ENCODE data around the gene UQCRFS1.
A peak's percentile ranks its signal among the peaks of the same experiment; 100 is the strongest.
"Not testable (repeated sequence)": the region's sequence is repeated elsewhere in the genome, so short reads cannot be mapped to it uniquely, and the experiment has no call there.

UQCRFS1 gene

DNA sequence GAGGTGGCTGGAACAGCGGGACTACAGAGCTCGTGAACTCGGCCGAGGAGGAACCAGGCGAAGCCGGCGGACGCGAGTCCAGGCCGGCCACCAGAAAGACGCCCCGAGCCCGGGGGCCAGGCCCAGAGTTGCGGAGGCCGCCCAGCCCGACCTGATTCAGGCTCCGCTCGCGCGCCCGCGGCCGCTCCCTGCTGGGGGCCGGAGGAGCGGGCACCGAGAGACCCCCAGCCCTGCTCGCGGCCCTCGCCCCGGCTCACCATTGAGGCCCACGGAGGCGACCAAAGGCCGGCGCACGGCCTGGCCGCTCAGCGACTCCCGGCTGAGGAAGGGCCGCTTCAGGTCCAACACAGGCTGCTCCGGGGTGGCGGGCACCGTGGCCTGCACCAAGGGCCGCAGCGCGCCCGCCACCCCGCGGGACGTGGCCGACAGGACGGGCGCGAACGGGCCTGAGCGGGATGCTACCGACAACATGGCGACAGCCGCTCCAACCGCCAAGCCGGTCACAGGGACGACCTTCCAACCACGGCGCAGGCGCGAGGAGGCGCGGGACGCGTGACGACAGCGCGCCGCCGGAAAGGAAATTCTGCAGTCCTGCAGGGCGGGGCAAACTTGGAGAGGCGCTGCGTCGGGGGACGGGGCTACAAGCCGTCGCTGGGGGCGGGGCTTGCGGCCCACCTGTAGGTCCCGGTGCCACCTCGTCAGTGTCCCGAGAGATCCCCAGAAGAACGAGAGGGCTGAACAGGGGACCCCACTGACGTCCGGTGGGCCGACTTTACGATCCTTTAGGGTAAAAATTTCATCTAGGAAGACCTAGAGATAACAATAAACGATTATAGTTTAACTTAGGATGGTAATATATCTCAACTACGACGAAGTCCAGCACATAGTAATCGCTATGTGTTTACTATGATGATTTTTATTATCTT, at the start of gene UQCRFS1:
Gene UQCRFS1, minus strand, starts transcription at position 504 of the 926 bp plus-strand sequence. Its CDS starts 33 bp downstream, at position 471.
- H3K36me3 ChIP-seq (ENCODE audit: control insufficient read depth in 1 of 2, insufficient read depth in 2 of 2, low read length in 2 of 2), result no peaks in the 10 kb centered on the region
- H3K9me3 ChIP-seq (ENCODE audit: control insufficient read depth in 1 of 2, low read length in 2 of 2), result no peaks in the 10 kb centered on the region
- H3K27me3 ChIP-seq (ENCODE audit: low read depth, low read length), result no peaks in the 10 kb centered on the region
- H3K4me3 ChIP-seq (ENCODE audit: low read depth in 1 of 2, low read length in 2 of 2), result peak within 1 kb of the TSS; percentile 74 to 80
- peaks cover 0 to 27% of the 10 kb centered on the region in 2 donors for H3K4me1 ChIP-seq (ENCODE audit: control insufficient read depth in 1 of 2, insufficient read depth in 2 of 2, low read length in 2 of 2)
- peak within 1 kb of the TSS; percentile 88 for H3K27ac ChIP-seq (ENCODE audit: low read length)

DNA sequence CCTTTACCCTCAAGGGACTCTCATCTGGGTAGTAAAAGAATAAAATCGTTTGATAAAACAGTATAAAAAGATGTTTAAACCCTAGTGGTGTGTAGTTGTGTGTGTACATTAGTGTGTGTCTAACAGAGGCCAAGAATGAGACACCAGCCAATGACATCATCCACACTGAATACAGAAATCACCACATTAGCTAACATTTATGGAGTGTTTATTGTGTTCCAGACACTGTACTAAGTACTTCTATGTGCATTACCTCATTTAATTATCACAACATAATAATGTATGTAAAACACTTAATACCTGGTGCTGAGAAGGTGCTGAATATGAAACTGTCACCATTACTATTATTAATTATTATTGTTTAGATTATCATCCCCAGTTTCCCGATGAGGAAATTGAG, 49.1 kb upstream of the UQCRFS1 start:
- no peak overlapping the region for H3K27ac ChIP-seq (ENCODE audit: low read length)

DNA sequence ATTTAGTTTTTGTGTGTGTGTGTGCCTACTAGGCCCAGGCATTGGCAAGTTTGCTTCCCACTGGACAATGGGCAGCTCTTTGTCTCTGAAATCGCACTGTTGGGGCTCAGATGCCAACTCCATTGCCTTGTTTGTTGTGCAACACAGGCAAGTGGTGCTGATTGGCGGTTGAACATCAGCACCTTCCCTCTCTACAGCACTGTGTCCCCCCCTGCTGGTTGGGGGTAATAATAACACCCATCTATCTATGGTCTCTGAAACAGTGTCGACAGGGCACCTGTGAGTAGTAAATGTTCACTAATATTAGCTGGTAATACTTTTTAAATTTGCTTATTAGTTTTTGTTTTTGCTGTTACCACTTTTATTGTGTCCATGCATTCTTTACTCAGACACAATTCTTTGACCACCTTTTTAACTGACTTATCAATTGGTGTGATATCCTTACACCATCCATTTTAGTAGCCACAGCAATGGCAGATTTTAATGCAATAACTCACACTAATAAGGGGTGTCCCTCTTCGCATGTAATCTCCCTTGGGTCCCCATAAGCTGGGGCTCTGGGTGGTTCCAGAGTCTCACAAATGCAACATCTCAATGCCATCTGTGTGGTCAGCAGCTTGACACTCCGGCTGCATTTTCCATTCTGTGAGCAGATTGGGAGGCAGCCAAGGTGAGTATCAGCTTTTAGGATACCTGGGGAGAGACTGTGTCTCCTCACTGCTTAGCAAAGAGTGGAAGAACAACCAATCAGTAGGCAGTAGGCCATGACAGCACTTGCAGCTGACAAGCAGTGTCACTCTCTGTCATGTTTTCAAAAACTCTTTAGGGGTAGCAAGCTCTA, 47.7 kb upstream of the UQCRFS1 start:
- Histone ChIP-seq H3K4me3 (ENCODE audit: low read depth in 1 of 2, low read length in 2 of 2) (no peak overlapping the region), H3K4me1 (ENCODE audit: control insufficient read depth in 1 of 2, insufficient read depth in 2 of 2, low read length in 2 of 2) (no peaks in the 10 kb centered on the region), H3K36me3 (ENCODE audit: control insufficient read depth in 1 of 2, insufficient read depth in 2 of 2, low read length in 2 of 2) (no peaks in the 10 kb centered on the region), H3K9me3 (ENCODE audit: control insufficient read depth in 1 of 2, low read length in 2 of 2) (no peaks in the 10 kb centered on the region), H3K27me3 (ENCODE audit: low read depth, low read length) (no peaks in the 10 kb centered on the region), H3K27ac (ENCODE audit: low read length) (no peak overlapping the region)

More for the DNA sequence above, 49.1 kb upstream of the UQCRFS1 start:
- Histone ChIP-seq H3K4me1 (ENCODE audit: control insufficient read depth in 1 of 2, insufficient read depth in 2 of 2, low read length in 2 of 2) (no peaks in the 10 kb centered on the region), H3K4me3 (ENCODE audit: low read depth in 1 of 2, low read length in 2 of 2) (no peak overlapping the region), H3K36me3 (ENCODE audit: control insufficient read depth in 1 of 2, insufficient read depth in 2 of 2, low read length in 2 of 2) (no peaks in the 10 kb centered on the region), H3K9me3 (ENCODE audit: control insufficient read depth in 1 of 2, low read length in 2 of 2) (no peaks in the 10 kb centered on the region), H3K27me3 (ENCODE audit: low read depth, low read length) (no peaks in the 10 kb centered on the region)

DNA sequence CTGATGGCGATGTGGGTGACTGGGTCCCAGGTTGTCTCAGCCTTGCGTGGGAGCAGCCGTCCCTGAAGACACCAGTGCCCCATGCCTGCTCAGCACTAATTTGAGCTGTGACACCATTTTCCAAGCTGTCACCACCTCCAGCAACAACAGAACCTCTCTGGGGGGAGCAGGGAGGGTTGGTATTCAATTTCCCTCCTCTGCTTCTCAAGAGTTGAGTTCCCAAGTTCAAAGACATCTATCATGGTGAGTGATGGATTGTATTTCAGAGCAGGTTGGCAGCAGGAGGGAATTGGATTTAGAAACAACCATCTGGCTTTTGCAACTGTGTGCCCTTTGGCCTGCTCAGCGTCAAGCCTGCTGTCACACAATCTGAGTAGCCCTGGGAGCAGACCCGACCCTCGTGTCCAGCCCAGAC, 46.9 kb upstream of the UQCRFS1 start:
- Histone ChIP-seq H3K4me3 (ENCODE audit: low read depth in 1 of 2, low read length in 2 of 2) (no peak overlapping the region), H3K36me3 (ENCODE audit: control insufficient read depth in 1 of 2, insufficient read depth in 2 of 2, low read length in 2 of 2) (no peaks in the 10 kb centered on the region), H3K27me3 (ENCODE audit: low read depth, low read length) (no peaks in the 10 kb centered on the region), H3K27ac (ENCODE audit: low read length) (no peak overlapping the region), H3K9me3 (ENCODE audit: control insufficient read depth in 1 of 2, low read length in 2 of 2) (no peaks in the 10 kb centered on the region), H3K4me1 (ENCODE audit: control insufficient read depth in 1 of 2, insufficient read depth in 2 of 2, low read length in 2 of 2) (no peaks in the 10 kb centered on the region)

DNA sequence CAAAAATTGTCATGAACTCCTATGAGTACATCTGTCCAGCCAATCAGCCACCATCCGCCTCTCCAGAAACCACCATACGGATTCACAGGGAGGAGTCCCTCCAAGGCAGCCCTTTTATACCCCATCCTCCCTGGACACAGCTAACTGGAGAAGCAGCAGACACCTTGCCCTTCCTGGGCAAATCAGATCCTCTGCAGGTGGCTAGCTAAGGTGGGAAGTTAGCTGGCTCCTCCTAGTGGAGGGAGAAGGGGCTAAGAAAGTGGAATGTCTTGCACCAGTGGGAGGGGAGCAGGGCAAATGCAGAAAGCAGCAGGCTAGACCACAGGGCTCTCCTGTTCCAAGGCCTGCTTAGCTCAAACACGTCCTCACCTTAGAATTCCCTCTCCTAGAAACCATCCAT, 46.2 kb upstream of the UQCRFS1 start:
- H3K36me3 ChIP-seq (ENCODE audit: control insufficient read depth in 1 of 2, insufficient read depth in 2 of 2, low read length in 2 of 2), result no peaks in the 10 kb centered on the region

DNA sequence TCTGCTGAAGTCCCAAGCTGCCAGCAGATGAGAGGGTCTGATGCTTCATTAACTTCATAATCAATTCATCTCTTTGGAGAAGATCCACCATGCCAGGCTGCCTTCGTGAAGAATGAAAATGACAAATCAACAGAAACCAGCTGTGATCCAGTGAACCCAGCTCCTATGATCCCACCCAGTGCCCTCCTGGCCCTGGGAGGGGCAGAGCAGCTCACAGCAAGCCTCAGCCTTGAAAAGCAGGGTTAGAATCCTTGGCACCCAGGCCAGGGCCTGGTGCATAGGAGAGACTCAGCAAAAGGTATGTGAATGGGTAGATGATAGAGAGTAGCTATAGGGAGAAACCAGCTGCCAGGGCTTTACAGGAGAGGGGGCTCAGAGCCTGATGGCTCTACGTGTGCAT, 43.6 kb upstream of the UQCRFS1 start:
- Histone ChIP-seq H3K36me3 (ENCODE audit: control insufficient read depth in 1 of 2, insufficient read depth in 2 of 2, low read length in 2 of 2) (no peaks in the 10 kb centered on the region), H3K4me3 (ENCODE audit: low read depth in 1 of 2, low read length in 2 of 2) (no peak overlapping the region), H3K27ac (ENCODE audit: low read length) (no peak overlapping the region), H3K9me3 (ENCODE audit: control insufficient read depth in 1 of 2, low read length in 2 of 2) (no peaks in the 10 kb centered on the region), H3K4me1 (ENCODE audit: control insufficient read depth in 1 of 2, insufficient read depth in 2 of 2, low read length in 2 of 2) (no peaks in the 10 kb centered on the region), H3K27me3 (ENCODE audit: low read depth, low read length) (no peaks in the 10 kb centered on the region)

More for the DNA sequence above, 46.2 kb upstream of the UQCRFS1 start:
- no peaks in the 10 kb centered on the region for H3K4me1 ChIP-seq (ENCODE audit: control insufficient read depth in 1 of 2, insufficient read depth in 2 of 2, low read length in 2 of 2)
- H3K9me3 ChIP-seq (ENCODE audit: control insufficient read depth in 1 of 2, low read length in 2 of 2), result no peaks in the 10 kb centered on the region
- no peak overlapping the region for H3K27ac ChIP-seq (ENCODE audit: low read length)
- H3K27me3 ChIP-seq (ENCODE audit: low read depth, low read length), result no peaks in the 10 kb centered on the region
- no peak overlapping the region for H3K4me3 ChIP-seq (ENCODE audit: low read depth in 1 of 2, low read length in 2 of 2)

DNA sequence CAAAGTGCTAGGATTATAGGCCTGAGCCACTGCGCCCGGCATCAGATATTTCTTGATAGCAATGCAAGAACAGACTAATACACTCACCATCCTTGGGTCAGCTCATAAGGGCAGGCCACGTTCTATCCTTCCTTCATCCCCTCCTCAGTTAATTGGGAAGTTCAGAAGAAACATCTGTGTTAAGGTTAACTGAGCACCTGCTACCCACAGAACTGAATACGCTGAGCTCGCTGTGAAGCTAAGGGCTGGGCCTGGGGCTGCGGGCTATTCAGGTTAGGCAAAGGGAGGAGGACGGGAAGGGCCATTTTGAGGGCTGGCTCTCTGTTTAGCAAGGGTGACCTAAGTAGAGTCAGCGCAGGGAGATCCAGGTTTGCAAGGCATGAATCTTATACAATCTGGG, 43.0 kb upstream of the UQCRFS1 start:
- Histone ChIP-seq H3K36me3 (ENCODE audit: control insufficient read depth in 1 of 2, insufficient read depth in 2 of 2, low read length in 2 of 2) (no peaks in the 10 kb centered on the region), H3K9me3 (ENCODE audit: control insufficient read depth in 1 of 2, low read length in 2 of 2) (no peaks in the 10 kb centered on the region), H3K4me1 (ENCODE audit: control insufficient read depth in 1 of 2, insufficient read depth in 2 of 2, low read length in 2 of 2) (no peaks in the 10 kb centered on the region), H3K4me3 (ENCODE audit: low read depth in 1 of 2, low read length in 2 of 2) (no peak overlapping the region), H3K27ac (ENCODE audit: low read length) (no peak overlapping the region), H3K27me3 (ENCODE audit: low read depth, low read length) (no peaks in the 10 kb centered on the region)

DNA sequence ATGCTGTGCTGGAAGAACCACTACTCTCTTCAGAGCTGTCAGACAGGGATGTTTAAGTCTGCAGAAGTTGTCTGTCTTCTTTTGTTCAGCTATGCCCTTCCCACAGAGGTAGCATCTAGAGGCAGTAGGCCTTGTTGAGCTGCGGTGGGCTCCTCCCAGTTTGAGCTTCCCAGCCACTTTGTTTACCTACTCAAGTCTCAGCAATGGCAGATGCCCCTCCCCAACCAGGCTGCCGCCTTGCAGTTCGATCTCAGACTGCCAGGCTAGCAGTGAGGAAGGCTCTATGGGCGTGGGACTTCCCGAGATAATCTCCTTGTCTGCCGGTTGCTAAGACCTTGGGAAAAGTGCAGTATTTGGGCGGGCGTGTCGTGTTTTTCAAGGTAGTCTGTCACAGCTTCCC, 42.1 kb upstream of the UQCRFS1 start:
- no peaks in the 10 kb centered on the region for H3K27me3 ChIP-seq (ENCODE audit: low read depth, low read length)
- no peak overlapping the region for H3K27ac ChIP-seq (ENCODE audit: low read length)
- no peaks in the 10 kb centered on the region for H3K9me3 ChIP-seq (ENCODE audit: control insufficient read depth in 1 of 2, low read length in 2 of 2)
- no peak overlapping the region for H3K4me3 ChIP-seq (ENCODE audit: low read depth in 1 of 2, low read length in 2 of 2)
- no peaks in the 10 kb centered on the region for H3K36me3 ChIP-seq (ENCODE audit: control insufficient read depth in 1 of 2, insufficient read depth in 2 of 2, low read length in 2 of 2)
- no peaks in the 10 kb centered on the region for H3K4me1 ChIP-seq (ENCODE audit: control insufficient read depth in 1 of 2, insufficient read depth in 2 of 2, low read length in 2 of 2)

DNA sequence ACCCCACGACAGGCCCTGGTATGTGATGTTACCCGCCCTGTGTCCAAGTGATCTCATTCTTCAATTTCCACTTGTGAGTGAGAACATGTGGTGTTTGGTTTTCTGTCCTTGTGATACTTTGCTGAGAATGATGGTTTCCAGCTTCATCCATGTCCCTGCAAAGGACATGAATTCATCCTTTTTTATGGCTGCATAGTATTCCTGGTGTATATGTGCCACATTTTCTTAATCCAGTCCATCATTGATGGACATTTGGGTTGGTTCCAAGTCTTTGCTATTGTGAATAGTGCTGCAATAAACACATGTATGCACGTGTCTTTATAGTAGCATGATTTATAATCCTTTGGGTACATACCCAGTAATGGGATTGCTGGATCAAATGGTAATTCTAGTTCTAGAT, 36.8 kb upstream of the UQCRFS1 start:
- H3K4me1 ChIP-seq (ENCODE audit: control insufficient read depth in 1 of 2, insufficient read depth in 2 of 2, low read length in 2 of 2); H3K27me3 ChIP-seq (ENCODE audit: low read depth, low read length); H3K27ac ChIP-seq (ENCODE audit: low read length); H3K4me3 ChIP-seq (ENCODE audit: low read depth in 1 of 2, low read length in 2 of 2); H3K9me3 ChIP-seq (ENCODE audit: control insufficient read depth in 1 of 2, low read length in 2 of 2); H3K36me3 ChIP-seq (ENCODE audit: control insufficient read depth in 1 of 2, insufficient read depth in 2 of 2, low read length in 2 of 2): not testable (repeated sequence)

DNA sequence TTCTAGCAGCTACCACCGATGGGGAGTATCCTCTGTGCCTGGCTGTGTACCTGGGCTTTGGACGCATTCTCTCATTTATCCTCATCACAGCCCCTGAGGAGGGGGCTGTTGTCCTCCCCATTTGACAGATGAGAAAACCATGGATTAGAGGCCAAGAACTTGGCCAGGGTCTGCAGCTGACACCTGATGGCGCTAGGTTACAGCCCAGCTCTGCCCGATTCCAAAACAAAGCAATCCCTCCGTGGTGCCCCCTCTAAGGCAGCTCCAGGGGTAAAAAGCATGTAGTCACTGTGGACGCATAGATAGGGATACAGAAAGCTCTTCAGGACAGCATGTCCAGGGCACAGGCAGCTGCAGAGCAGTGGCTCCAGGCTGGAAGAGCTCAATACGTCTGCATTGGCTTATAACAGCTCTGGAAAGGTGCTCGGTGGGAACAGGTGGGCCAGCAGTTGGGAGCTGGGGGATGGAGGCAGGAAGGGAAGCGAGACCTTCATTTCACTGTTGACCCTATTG, 35.4 kb upstream of the UQCRFS1 start:
- Histone ChIP-seq H3K27ac (ENCODE audit: low read length) (no peak overlapping the region), H3K9me3 (ENCODE audit: control insufficient read depth in 1 of 2, low read length in 2 of 2) (no peaks in the 10 kb centered on the region), H3K4me1 (ENCODE audit: control insufficient read depth in 1 of 2, insufficient read depth in 2 of 2, low read length in 2 of 2) (peaks cover 0 to 7% of the 10 kb centered on the region in 2 donors), H3K27me3 (ENCODE audit: low read depth, low read length) (no peaks in the 10 kb centered on the region), H3K36me3 (ENCODE audit: control insufficient read depth in 1 of 2, insufficient read depth in 2 of 2, low read length in 2 of 2) (no peaks in the 10 kb centered on the region), H3K4me3 (ENCODE audit: low read depth in 1 of 2, low read length in 2 of 2) (no peak overlapping the region)

DNA sequence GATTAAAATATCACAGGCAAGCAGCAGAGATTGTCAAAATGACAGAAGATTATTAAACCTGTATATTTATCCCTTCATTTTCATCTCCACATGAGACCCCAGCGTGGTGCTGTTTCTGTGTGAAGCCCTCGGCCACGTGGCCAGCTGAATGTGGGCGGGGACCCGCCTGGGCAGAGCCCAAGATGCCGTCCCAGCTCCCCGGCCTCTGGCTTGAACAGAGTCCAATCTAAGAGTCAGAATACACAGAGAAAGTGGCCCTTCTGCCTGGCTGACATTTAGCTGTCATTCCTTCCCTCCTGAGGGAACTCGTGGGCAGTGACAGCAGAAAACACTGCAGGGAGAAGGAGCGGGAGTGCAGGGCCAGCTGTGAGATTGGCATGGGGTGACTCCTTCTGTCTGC, 34.9 kb upstream of the UQCRFS1 start:
- no peaks in the 10 kb centered on the region for H3K27me3 ChIP-seq (ENCODE audit: low read depth, low read length)
- H3K36me3 ChIP-seq (ENCODE audit: control insufficient read depth in 1 of 2, insufficient read depth in 2 of 2, low read length in 2 of 2), result no peaks in the 10 kb centered on the region
- H3K27ac ChIP-seq (ENCODE audit: low read length), result no peak overlapping the region
- H3K9me3 ChIP-seq (ENCODE audit: control insufficient read depth in 1 of 2, low read length in 2 of 2), result no peaks in the 10 kb centered on the region
- H3K4me3 ChIP-seq (ENCODE audit: low read depth in 1 of 2, low read length in 2 of 2), result no peak overlapping the region
- peaks cover 0 to 7% of the 10 kb centered on the region in 2 donors for H3K4me1 ChIP-seq (ENCODE audit: control insufficient read depth in 1 of 2, insufficient read depth in 2 of 2, low read length in 2 of 2)

Data from muscle layer of duodenum (tissue), 2 donors.